Measurements from ENCODE around the gene TMEM86B. TPM values are rescaled to one million over a fixed set of nuclear protein-coding genes. Genes with fewer than 3 reads are reported as not detected.
A peak's percentile ranks its signal among the peaks of the same experiment; 100 is the strongest.

Gene TMEM86B
- total RNA-seq, 1 experiment from 2014 or later, result 14.2 TPM

- Histone ChIP-seq H3K4me1 (ENCODE audit: control insufficient read depth, insufficient read depth, low read length) (peaks cover 34% of the 10 kb centered on the region), H3K9me3 (ENCODE audit: control insufficient read depth, insufficient read depth, low read depth, low read length) (peaks cover 8% of the 10 kb centered on the region; the same call in 1 of the 2 replicates), H3K27ac (ENCODE audit: low read length) (peak overlapping the region; percentile 41; the same call in 1 of the 2 replicates), H3K36me3 (ENCODE audit: control insufficient read depth, insufficient read depth, low read length) (no peaks in the 10 kb centered on the region), H3K4me3 (ENCODE audit: low read depth in 2 of 2, low read length in 2 of 2) (no peak overlapping the region), H3K27me3 (ENCODE audit: control insufficient read depth, insufficient read depth, low read length) (no peaks in the 10 kb centered on the region)
- intact Hi-C loops (cut with micrococcal nuclease; ENCODE audit: unreplicated experiment) (no loop called here), in situ Hi-C loops (cut with HindIII; ENCODE audit: low pct_unique_long_range_greater_than_20kb, low sequenced_read_pairs) (no loop called here)
- ATAC-seq, result no peak
- TF ChIP-seq POLR2AphosphoS5 (IDR thresholded peaks at IDR 0.05; ENCODE audit: low read depth, low read length) (no peak), TCF7L2 (IDR thresholded peaks at IDR 0.05; ENCODE audit: low read depth, low read length) (no peak), SIN3A (IDR thresholded peaks at IDR 0.05; ENCODE audit: borderline replicate concordance, insufficient read depth, low read depth, low read length) (no peak)
- TF ChIP-seq, protein P1, sequence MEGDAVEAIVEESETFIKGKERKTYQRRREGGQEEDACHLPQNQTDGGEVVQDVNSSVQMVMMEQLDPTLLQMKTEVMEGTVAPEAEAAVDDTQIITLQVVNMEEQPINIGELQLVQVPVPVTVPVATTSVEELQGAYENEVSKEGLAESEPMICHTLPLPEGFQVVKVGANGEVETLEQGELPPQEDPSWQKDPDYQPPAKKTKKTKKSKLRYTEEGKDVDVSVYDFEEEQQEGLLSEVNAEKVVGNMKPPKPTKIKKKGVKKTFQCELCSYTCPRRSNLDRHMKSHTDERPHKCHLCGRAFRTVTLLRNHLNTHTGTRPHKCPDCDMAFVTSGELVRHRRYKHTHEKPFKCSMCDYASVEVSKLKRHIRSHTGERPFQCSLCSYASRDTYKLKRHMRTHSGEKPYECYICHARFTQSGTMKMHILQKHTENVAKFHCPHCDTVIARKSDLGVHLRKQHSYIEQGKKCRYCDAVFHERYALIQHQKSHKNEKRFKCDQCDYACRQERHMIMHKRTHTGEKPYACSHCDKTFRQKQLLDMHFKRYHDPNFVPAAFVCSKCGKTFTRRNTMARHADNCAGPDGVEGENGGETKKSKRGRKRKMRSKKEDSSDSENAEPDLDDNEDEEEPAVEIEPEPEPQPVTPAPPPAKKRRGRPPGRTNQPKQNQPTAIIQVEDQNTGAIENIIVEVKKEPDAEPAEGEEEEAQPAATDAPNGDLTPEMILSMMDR (IDR thresholded peaks at IDR 0.05), result no peak
- TF ChIP-seq, protein P2, sequence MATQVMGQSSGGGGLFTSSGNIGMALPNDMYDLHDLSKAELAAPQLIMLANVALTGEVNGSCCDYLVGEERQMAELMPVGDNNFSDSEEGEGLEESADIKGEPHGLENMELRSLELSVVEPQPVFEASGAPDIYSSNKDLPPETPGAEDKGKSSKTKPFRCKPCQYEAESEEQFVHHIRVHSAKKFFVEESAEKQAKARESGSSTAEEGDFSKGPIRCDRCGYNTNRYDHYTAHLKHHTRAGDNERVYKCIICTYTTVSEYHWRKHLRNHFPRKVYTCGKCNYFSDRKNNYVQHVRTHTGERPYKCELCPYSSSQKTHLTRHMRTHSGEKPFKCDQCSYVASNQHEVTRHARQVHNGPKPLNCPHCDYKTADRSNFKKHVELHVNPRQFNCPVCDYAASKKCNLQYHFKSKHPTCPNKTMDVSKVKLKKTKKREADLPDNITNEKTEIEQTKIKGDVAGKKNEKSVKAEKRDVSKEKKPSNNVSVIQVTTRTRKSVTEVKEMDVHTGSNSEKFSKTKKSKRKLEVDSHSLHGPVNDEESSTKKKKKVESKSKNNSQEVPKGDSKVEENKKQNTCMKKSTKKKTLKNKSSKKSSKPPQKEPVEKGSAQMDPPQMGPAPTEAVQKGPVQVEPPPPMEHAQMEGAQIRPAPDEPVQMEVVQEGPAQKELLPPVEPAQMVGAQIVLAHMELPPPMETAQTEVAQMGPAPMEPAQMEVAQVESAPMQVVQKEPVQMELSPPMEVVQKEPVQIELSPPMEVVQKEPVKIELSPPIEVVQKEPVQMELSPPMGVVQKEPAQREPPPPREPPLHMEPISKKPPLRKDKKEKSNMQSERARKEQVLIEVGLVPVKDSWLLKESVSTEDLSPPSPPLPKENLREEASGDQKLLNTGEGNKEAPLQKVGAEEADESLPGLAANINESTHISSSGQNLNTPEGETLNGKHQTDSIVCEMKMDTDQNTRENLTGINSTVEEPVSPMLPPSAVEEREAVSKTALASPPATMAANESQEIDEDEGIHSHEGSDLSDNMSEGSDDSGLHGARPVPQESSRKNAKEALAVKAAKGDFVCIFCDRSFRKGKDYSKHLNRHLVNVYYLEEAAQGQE (IDR thresholded peaks at IDR 0.05; ENCODE audit: insufficient read depth in 1 of 2, low read depth in 2 of 2, low read length in 1 of 2), result no peak
- no TSS peak for BruUV-seq (replicated peaks)
- DNase-seq (ENCODE audit: low read depth, low spot score), result no peak
- ChIA-PET POLR2A (no interaction called here), CTCF (no interaction called here)
Observed at GRCh38 chr19:55213547-55213946, 15.0 kb downstream of the TMEM86B start.

DNA sequence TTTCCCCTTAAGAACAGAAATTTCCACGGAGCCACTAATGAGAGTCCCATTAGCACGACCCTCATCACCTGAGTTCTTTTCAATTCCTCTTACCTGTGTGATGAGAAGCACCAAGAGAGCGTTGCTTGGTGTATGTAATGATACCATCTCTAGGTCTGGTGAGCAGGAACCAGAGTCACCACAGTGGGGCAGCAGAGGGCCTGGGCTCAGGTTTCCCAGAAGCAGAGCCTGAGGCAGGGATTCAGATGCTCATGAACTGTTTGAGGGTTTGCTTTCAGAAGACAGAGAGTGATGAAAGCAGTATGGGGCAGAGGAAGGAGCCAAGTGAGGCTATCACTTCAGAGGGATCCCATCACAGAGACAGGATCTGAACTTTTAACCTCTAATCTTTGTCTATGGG is 16.1 kb downstream of the TMEM86B start:
- DNase-seq (ENCODE audit: low read depth, low spot score) (no peak), ATAC-seq (no peak)
- Histone ChIP-seq H3K4me1 (ENCODE audit: control insufficient read depth, insufficient read depth, low read length) (peaks cover 34% of the 10 kb centered on the region), H3K36me3 (ENCODE audit: control insufficient read depth, insufficient read depth, low read length) (no peaks in the 10 kb centered on the region), H3K4me3 (ENCODE audit: low read depth in 2 of 2, low read length in 2 of 2) (no peak overlapping the region), H3K27me3 (ENCODE audit: control insufficient read depth, insufficient read depth, low read length) (no peaks in the 10 kb centered on the region), H3K9me3 (ENCODE audit: control insufficient read depth, insufficient read depth, low read depth, low read length) (peaks cover 8% of the 10 kb centered on the region; the same call in 1 of the 2 replicates), H3K27ac (ENCODE audit: low read length) (peak overlapping the region; percentile 8; the same call in 1 of the 2 replicates)
- in situ Hi-C loops (cut with HindIII; ENCODE audit: low pct_unique_long_range_greater_than_20kb, low sequenced_read_pairs), result no loop called here
- POLR2A ChIA-PET, result no interaction called here
- intact Hi-C loops (cut with micrococcal nuclease; ENCODE audit: unreplicated experiment), result no loop called here
- CTCF ChIA-PET, result no interaction called here
- no peak for TF ChIP-seq POLR2AphosphoS5 (IDR thresholded peaks at IDR 0.05; ENCODE audit: low read depth, low read length)
- TF ChIP-seq, protein P1 (IDR thresholded peaks at IDR 0.05), result no peak
- TF ChIP-seq SIN3A (IDR thresholded peaks at IDR 0.05; ENCODE audit: borderline replicate concordance, insufficient read depth, low read depth, low read length), result no peak
- TF ChIP-seq, protein P2 (IDR thresholded peaks at IDR 0.05; ENCODE audit: insufficient read depth in 1 of 2, low read depth in 2 of 2, low read length in 1 of 2), result no peak
- no peak for TF ChIP-seq TCF7L2 (IDR thresholded peaks at IDR 0.05; ENCODE audit: low read depth, low read length)
- BruUV-seq (replicated peaks), result no TSS peak
